ENCODE results near the gene SMYD3.
"Not testable (repeated sequence)": the region's sequence is repeated elsewhere in the genome, so short reads cannot be mapped to it uniquely, and the experiment has no call there.

Gene SMYD3

DNA sequence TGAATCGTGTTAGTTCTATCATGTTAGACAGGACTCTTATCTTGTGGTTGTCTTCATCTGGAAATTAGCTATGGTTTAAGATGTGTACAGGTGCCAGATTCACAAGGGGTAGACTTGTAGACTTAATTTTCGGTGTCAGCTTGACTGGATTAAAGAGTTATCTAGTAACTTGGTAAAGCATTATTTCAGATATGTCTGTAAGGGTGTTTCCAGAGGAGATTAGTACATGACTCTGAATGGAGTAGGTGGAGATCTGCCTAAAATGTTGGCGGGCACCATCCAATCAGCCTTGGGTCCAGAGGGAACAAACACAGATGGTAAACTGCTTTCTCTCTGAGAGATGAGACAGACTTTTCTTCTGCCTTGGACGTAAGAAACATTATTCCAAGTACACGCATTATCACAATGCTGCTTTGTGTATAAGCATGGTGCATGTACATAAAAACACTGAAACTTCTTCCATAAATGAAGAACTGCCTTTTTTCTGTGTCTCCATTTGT is 434.6 kb downstream of the SMYD3 start:
- no peak for FAIRE-seq
- no peak for DNase-seq (ENCODE audit: low spot score)

DNA sequence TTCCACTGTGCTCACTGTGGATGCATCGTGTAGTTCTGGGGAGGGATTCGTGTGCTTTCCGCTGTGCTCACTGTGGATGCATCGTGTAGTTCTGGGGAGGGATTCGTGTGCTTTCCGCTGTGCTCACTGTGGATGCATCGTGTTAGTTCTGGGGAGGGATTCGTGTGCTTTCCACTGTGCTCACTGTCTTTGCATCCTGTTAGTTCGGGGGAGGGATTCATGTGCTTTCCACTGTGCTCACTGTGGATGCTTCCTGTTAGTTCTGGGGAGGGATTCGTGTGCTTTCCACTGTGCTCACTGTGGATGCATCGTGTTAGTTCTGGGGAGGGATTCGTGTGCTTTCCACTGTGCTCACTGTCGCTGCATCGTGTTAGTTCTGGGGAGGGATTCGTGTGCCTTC is 435.1 kb downstream of the SMYD3 start:
- not testable (repeated sequence) for DNase-seq (ENCODE audit: low spot score); FAIRE-seq

GRCh38 chr1:246071561-246071960 is 435.5 kb downstream of the SMYD3 start:
- DNase-seq (ENCODE audit: low spot score); FAIRE-seq: not testable (repeated sequence)

- no peak for FAIRE-seq
- DNase-seq (ENCODE audit: low spot score) = no peak
Measured at GRCh38 chr1:246069581-246069980, 437.5 kb downstream of the SMYD3 start.

GRCh38 chr1:246068619-246069509 is 438.2 kb downstream of the SMYD3 start:
- FAIRE-seq (no peak), DNase-seq (ENCODE audit: low spot score) (no peak)

DNA sequence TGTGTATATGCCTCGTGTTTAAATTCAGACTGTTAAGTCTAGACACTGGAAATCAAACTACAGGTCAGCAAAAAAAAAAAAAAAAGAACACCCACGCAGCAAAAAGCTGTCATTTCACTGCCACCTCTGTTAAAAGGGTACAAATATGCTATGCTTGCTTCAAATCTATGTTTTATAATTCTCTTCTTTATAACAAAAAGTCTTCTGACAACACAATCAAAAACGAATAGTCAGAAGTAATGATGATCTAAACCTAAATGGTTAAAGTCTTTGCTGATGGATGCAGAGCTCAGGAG is 438.9 kb downstream of the SMYD3 start:
- DNase-seq (ENCODE audit: low spot score) (no peak), FAIRE-seq (no peak)

DNA sequence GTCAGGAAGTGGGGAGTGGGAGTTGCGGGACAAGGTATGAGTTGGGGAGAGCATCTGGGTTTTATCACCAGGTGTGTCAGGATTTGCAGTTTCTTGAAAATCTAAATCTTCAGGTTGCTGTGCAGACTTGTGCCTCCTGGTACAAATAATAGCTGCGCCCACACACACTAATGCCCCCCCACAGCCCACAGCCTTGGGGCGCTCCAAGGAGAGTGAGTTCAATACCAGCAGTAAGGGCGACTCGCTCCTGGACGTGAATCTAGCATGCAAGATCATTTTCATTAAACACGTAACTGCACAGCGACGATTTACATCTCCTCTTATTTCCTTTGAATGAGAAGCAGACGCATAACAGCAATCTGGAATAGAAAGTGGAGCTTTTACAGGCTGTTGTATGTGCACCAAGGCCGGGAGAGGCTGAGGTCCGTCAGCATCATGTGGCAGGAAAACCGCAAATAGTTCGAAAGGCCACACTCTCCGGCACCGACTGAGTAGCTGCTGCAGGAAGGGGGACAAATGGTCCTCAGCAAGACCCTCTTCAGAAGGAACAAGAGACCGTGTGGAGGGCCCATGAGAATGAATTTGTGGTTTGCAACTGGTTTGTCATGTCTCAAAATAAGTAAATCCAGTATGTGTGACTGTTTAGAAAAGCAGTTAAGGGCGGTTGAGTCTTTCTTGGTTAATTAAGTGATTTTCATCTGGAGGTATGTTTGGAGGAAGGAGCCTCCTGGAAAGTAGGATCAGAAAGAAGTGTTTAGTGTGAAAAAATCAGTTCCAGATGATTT is 439.5 kb downstream of the SMYD3 start:
- FAIRE-seq (no peak), DNase-seq (ENCODE audit: low spot score) (no peak)

DNA sequence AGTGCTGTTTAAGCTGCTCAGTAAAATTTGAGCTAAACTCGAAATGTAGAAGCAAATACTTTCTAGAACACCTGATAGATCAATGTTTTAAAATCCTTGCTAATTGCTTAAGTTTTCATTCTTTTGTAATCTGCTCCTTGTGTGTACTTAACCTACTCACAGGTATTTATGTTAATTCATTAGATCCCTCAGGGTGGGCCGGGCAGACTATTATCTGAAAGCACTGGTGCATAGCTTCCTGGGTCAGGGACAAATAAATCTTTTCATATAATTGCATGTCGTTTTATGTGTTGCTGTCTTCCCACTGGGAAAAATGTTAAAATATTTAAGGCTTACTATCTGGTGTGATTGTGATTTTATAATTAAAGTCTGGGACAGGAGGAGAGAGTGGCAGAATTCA is 440.5 kb downstream of the SMYD3 start:
- no peak for FAIRE-seq
- DNase-seq (ENCODE audit: low spot score) = no peak

- FAIRE-seq = no peak
- no peak for DNase-seq (ENCODE audit: low spot score)
Measured at GRCh38 chr1:246065592-246065991, 441.5 kb downstream of the SMYD3 start.

- no peak for FAIRE-seq
- no peak for DNase-seq (ENCODE audit: low spot score)
Measured at GRCh38 chr1:246064891-246065290, 442.2 kb downstream of the SMYD3 start.

- FAIRE-seq = no peak
Measured at GRCh38 chr1:246063013-246063616, 444.0 kb downstream of the SMYD3 start.

GRCh38 chr1:246058466-246058865 is 448.6 kb downstream of the SMYD3 start:
- DNase-seq (ENCODE audit: low spot score) (no peak), FAIRE-seq (no peak)

More at GRCh38 chr1:246063013-246063616, 444.0 kb downstream of the SMYD3 start:
- DNase-seq (ENCODE audit: low spot score) = no peak

GRCh38 chr1:246052603-246053002 is 454.5 kb downstream of the SMYD3 start:
- DNase-seq (ENCODE audit: low spot score) (no peak), FAIRE-seq (no peak)

GRCh38 chr1:246051909-246052518 is 455.1 kb downstream of the SMYD3 start:
- DNase-seq (ENCODE audit: low spot score) (no peak), FAIRE-seq (no peak)

GRCh38 chr1:246048693-246049092 is 458.4 kb downstream of the SMYD3 start:
- no peak for FAIRE-seq
- no peak for DNase-seq (ENCODE audit: low spot score)

DNA sequence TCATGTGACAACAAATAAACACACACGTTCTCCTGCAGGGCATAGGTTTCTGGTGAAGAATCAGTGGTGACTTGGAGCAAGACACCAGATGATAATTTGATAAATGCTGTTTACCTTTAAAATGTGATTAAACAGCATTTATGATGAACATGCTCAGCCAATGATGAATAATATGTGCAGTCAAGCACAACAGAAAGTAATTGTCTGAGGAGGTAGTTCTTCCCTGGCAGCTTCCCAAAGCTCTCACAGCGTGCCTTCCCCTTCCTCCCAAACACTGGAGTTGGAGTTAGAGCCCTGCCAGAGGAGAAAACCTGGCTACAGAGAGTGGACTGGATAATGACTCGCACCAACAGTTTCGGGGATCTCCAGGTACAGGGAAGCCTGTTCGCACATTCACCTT is 463.5 kb downstream of the SMYD3 start:
- DNase-seq (ENCODE audit: low spot score) = no peak
- FAIRE-seq = no peak

- FAIRE-seq (no peak), DNase-seq (ENCODE audit: low spot score) (no peak)
Measured at GRCh38 chr1:246041360-246041759, 465.7 kb downstream of the SMYD3 start.

GRCh38 chr1:246040200-246040890 is 466.7 kb downstream of the SMYD3 start:
- no peak for DNase-seq (ENCODE audit: low spot score)
- no peak for FAIRE-seq

DNA sequence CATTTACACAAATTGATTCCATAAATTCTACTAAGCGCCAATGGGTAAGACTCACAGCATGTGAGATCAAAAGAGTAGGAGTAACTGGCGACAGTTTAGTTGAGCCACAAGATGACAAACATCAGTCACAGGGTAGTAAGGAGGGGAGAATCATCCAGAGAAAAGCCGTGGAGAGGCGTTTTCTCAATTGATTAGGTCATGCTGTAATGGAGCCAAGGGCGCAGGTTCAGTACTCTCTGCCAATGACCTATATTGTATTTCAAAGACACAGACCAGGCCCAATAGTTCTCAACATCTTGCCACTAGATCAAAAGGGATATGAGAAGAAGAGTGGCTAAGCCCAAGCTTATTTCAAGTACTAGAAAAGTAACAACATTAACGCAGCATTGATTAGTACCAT is 467.5 kb downstream of the SMYD3 start:
- no peak for FAIRE-seq
- no peak for DNase-seq (ENCODE audit: low spot score)

GRCh38 chr1:246037832-246038231 is 469.2 kb downstream of the SMYD3 start:
- no peak for FAIRE-seq
- DNase-seq (ENCODE audit: low spot score) = no peak

- FAIRE-seq = no peak
- no peak for DNase-seq (ENCODE audit: low spot score)
Measured at GRCh38 chr1:246036175-246036574, 470.9 kb downstream of the SMYD3 start.

Data from urothelium cell line (cell line).